Hepatocyte (in vitro differentiated cells): ENCODE measurements around the gene TNS4.

Experiments
- CTCF ChIP-seq: fragments of 200-600 bp; sonication (generic); IDR thresholded peaks from 2 replicates; pipeline ENCODE4 v1.5.1; 2016; ENCODE audit warnings: antibody characterized with exemption, mild to moderate bottlenecking; ENCODE audit not compliant: poor library complexity
- EZH2 ChIP-seq: fragments of 200-600 bp; sonication (generic); IDR thresholded peaks from 2 replicates; pipeline ENCODE4 v1.6.1; 2016; ENCODE audit warnings: antibody characterized with exemption, mild to moderate bottlenecking, borderline replicate concordance
- EZH2phosphoT487 ChIP-seq: fragments of 200-600 bp; sonication (generic); IDR thresholded peaks from one replicate; pipeline ENCODE4 v1.6.1; 2018; ENCODE audit warnings: antibody characterized with exemption, mild to moderate bottlenecking, low read depth, moderate library complexity; ENCODE audit not compliant: unreplicated experiment, severe bottlenecking

GRCh38 chr17:40526668-40527067 is 25.2 kb upstream of the TNS4 start:
- TF ChIP-seq CTCF (no peak), EZH2 (no peak), EZH2phosphoT487 (no peak)
